Stomach (tissue), 4 donors: ENCODE measurements around the gene KLRF1.

ENCODE experiments used
- EP300 ChIP-seq: sonication (generic); formaldehyde crosslinking; IDR thresholded peaks from one replicate; pipeline ENCODE4 v1.6.1; 2017; ENCODE audit warnings: antibody characterized with exemption
- POLR2A ChIP-seq, 4 donors: fragments of 450-650 bp; IDR thresholded peaks; one replicate each; pipeline ENCODE4 v1.6.1; 2016; ENCODE audit warnings: antibody characterized with exemption in 4 of 4, control low read depth in 2 of 4, mild to moderate bottlenecking in 1 of 4, moderate library complexity in 1 of 4
- POLR2AphosphoS5 ChIP-seq, 3 donors: sonication (generic); formaldehyde crosslinking; IDR thresholded peaks; one replicate each; pipeline ENCODE4 v1.6.1; 2016; ENCODE audit warnings: antibody characterized with exemption in 3 of 3
- TF ChIP-seq, protein P1 (sequence below), 7 experiments: fragments of 450-650 bp in 4 of 7; fragments of 200-600 bp in 3 of 7; sonication (generic) in 3 of 7; IDR thresholded peaks; one replicate each; pipeline ENCODE4 v1.5.1; 2016 to 2019; ENCODE audit warnings: antibody characterized with exemption in 7 of 7, control low read depth in 2 of 7, mild to moderate bottlenecking in 1 of 7

GRCh38 chr12:9813821-9814798 is 13.2 kb upstream of the KLRF1 start:
- TF ChIP-seq, protein P1, sequence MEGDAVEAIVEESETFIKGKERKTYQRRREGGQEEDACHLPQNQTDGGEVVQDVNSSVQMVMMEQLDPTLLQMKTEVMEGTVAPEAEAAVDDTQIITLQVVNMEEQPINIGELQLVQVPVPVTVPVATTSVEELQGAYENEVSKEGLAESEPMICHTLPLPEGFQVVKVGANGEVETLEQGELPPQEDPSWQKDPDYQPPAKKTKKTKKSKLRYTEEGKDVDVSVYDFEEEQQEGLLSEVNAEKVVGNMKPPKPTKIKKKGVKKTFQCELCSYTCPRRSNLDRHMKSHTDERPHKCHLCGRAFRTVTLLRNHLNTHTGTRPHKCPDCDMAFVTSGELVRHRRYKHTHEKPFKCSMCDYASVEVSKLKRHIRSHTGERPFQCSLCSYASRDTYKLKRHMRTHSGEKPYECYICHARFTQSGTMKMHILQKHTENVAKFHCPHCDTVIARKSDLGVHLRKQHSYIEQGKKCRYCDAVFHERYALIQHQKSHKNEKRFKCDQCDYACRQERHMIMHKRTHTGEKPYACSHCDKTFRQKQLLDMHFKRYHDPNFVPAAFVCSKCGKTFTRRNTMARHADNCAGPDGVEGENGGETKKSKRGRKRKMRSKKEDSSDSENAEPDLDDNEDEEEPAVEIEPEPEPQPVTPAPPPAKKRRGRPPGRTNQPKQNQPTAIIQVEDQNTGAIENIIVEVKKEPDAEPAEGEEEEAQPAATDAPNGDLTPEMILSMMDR (IDR thresholded peaks at IDR 0.05): peak in 5 of 7 experiments; percentile 31 to 76 (median 66)
- TF ChIP-seq EP300 (no peak), POLR2A (IDR thresholded peaks at IDR 0.05) (no peak), POLR2AphosphoS5 (IDR thresholded peaks at IDR 0.05) (no peak)
